PC-3 (cell line): ENCODE data around the gene CHD1.

ENCODE experiments used
- CTCF ChIP-seq: fragments of 300-600 bp; sonication (generic); conservative IDR thresholded peaks from 2 replicates; pipeline ENCODE4 v1.5.1; 2017; ENCODE audit warnings: antibody characterized with exemption, low read depth, mild to moderate bottlenecking, low read length
- EZH2phosphoT487 ChIP-seq: fragments of 300-600 bp; sonication (generic); IDR thresholded peaks from 2 replicates; pipeline ENCODE4 v1.6.1; 2018; ENCODE audit warnings: mild to moderate bottlenecking, antibody characterized with exemption, low read length, borderline replicate concordance

DNA sequence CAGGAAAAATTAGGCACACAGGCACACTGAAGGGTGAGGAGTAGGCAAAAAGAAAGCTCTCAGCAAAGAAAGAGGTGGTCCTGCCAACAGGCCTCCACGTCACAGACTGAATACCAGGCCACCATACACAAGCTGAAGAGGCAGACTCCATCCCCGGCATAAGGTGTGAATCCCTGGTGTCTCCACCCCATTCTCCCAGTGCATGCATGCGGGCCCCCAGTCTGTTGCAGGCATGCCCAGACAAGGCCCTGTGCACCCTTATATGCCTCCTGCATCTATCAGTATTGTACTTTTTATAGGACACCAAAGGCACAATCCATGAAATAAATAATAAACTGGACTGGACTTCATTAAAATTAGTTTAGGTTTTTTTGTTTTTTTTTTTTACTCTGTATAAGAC lies 82.3 kb downstream of the CHD1 start:
- TF ChIP-seq CTCF: no peak
- no peak for TF ChIP-seq EZH2phosphoT487
